GM18861 (cell line): Measurements from ENCODE around the gene ZFP90.
"Not testable (repeated sequence)": the region's sequence is repeated elsewhere in the genome, so short reads cannot be mapped to it uniquely, and the experiment has no call there.

ENCODE experiments used
- ATAC-seq: cut with Tn5 transposase; IDR thresholded peaks from one replicate; pipeline ENCODE4 v1.9.1; 2021; ENCODE audit not compliant: unreplicated experiment

Gene ZFP90

GRCh38 chr16:68538880-68539701, at the start of gene ZFP90:
TSS of gene ZFP90 (plus strand) at chr16:68539291. CDS start at chr16:68539793, 502 bp downstream.
- ATAC-seq, result peak; percentile 89

GRCh38 chr16:68490358-68490757, 48.7 kb upstream of the ZFP90 start:
- ATAC-seq, result no peak

GRCh38 chr16:68490829-68491575, 48.1 kb upstream of the ZFP90 start:
- peak; percentile 33 for ATAC-seq

- ATAC-seq, result no peak
These were observed 47.5 kb upstream of the ZFP90 start for GRCh38 chr16:68491576-68491950.

- no peak for ATAC-seq
These were observed 46.9 kb upstream of the ZFP90 start for GRCh38 chr16:68492151-68492542.

- no peak for ATAC-seq
These were observed 46.3 kb upstream of the ZFP90 start for GRCh38 chr16:68492543-68493411.

GRCh38 chr16:68493412-68494070, 45.5 kb upstream of the ZFP90 start:
- ATAC-seq, result no peak

- ATAC-seq, result not testable (repeated sequence)
These were observed 44.8 kb upstream of the ZFP90 start for GRCh38 chr16:68494261-68494660.

GRCh38 chr16:68496689-68497088, 42.4 kb upstream of the ZFP90 start:
- ATAC-seq, result no peak

- no peak for ATAC-seq
These were observed 40.1 kb upstream of the ZFP90 start for GRCh38 chr16:68499006-68499405.

GRCh38 chr16:68503334-68503733, 35.8 kb upstream of the ZFP90 start:
- no peak for ATAC-seq

- no peak for ATAC-seq
These were observed 35.0 kb upstream of the ZFP90 start for GRCh38 chr16:68504066-68504465.

GRCh38 chr16:68506331-68507053, 32.6 kb upstream of the ZFP90 start:
- ATAC-seq, result no peak

GRCh38 chr16:68508013-68508412, 31.1 kb upstream of the ZFP90 start:
- ATAC-seq, result no peak

GRCh38 chr16:68508641-68509240, 30.4 kb upstream of the ZFP90 start:
- no peak for ATAC-seq

GRCh38 chr16:68509381-68509780, 29.7 kb upstream of the ZFP90 start:
- ATAC-seq, result no peak

- ATAC-seq, result no peak
These were observed 28.3 kb upstream of the ZFP90 start for GRCh38 chr16:68510775-68511174.

GRCh38 chr16:68512183-68512582, 26.9 kb upstream of the ZFP90 start:
- no peak for ATAC-seq

- no peak for ATAC-seq
These were observed 26.3 kb upstream of the ZFP90 start for GRCh38 chr16:68512742-68513141.

- no peak for ATAC-seq
These were observed 24.6 kb upstream of the ZFP90 start for GRCh38 chr16:68514511-68514910.
